ENCODE data around the gene MYO1D.

The MYO1D gene

DNA sequence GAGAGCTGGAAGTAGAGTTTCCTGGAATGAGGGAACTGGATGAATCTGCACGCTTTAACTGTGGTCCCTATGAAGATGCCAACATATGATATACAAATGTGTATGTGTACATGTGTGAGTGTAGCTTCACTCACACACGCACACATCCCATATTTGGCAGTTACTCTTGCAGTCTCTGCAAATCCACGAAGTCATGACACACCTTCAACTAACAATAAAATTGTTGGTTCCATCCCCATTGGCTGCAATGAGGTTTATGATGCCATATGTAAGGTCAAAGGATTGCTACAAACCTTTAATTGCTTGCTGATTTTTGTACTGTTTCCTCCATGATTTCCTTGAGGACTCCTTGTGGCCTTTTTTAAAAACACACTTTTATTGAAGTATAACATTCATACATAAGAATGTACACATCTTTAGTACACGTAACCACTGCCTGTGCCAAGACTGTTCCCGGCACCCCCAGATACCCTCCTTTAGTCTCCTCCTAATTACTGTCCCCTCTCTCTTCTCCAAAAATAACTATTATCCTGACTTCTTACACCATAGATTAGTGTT is 22.0 kb downstream of the MYO1D start:
- Histone ChIP-seq H3K9ac (ENCODE audit: low read depth, low read length) (no peak overlapping the region), H3K36me3 (ENCODE audit: insufficient read depth, low read length) (no peaks in the 10 kb centered on the region), H3K4me1 (ENCODE audit: insufficient read depth, low read length) (peaks cover 22% of the 10 kb centered on the region; the same call in 1 of the 2 replicates), H3K9me3 (ENCODE audit: control insufficient read depth, insufficient read depth, low read length) (no peaks in the 10 kb centered on the region)

DNA sequence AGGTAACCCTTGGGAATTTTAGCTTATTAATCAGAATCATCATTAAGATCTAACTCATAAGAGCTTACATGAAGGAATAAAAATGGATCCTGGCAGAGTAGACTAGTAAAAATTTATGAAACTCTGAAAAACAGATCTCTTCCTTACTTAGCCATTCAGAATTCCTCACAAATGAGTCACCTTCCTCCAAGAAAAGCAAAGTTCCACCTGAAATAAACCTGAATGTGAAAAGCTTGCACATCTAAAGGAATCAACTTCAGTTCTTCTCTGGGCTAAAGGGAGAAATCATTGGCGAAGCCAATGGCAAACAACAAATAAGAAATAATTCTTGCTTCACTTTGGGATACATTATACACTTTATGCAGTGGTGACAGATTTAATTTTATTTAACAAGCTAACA is 22.7 kb downstream of the MYO1D start:
- Histone ChIP-seq H3K36me3 (ENCODE audit: insufficient read depth, low read length) (no peaks in the 10 kb centered on the region), H3K9ac (ENCODE audit: low read depth, low read length) (no peak overlapping the region), H3K4me1 (ENCODE audit: insufficient read depth, low read length) (peaks cover 20% of the 10 kb centered on the region; the same call in 1 of the 2 replicates), H3K9me3 (ENCODE audit: control insufficient read depth, insufficient read depth, low read length) (no peaks in the 10 kb centered on the region)

GRCh38 chr17:32852811-32853210 is 24.1 kb downstream of the MYO1D start:
- Histone ChIP-seq H3K36me3 (ENCODE audit: insufficient read depth, low read length) (no peaks in the 10 kb centered on the region), H3K9ac (ENCODE audit: low read depth, low read length) (no peak overlapping the region), H3K9me3 (ENCODE audit: control insufficient read depth, insufficient read depth, low read length) (no peaks in the 10 kb centered on the region), H3K4me1 (ENCODE audit: insufficient read depth, low read length) (peaks cover 20% of the 10 kb centered on the region; the same call in 1 of the 2 replicates)

GRCh38 chr17:32849879-32850278 is 27.0 kb downstream of the MYO1D start:
- Histone ChIP-seq H3K36me3 (ENCODE audit: insufficient read depth, low read length) (no peaks in the 10 kb centered on the region), H3K9ac (ENCODE audit: low read depth, low read length) (no peak overlapping the region), H3K4me1 (ENCODE audit: insufficient read depth, low read length) (peaks cover 19% of the 10 kb centered on the region; the same call in 1 of the 2 replicates), H3K9me3 (ENCODE audit: control insufficient read depth, insufficient read depth, low read length) (no peaks in the 10 kb centered on the region)

GRCh38 chr17:32847977-32848376 is 28.9 kb downstream of the MYO1D start:
- Histone ChIP-seq H3K9me3 (ENCODE audit: control insufficient read depth, insufficient read depth, low read length) (no peaks in the 10 kb centered on the region), H3K9ac (ENCODE audit: low read depth, low read length) (no peak overlapping the region), H3K4me1 (ENCODE audit: insufficient read depth, low read length) (peaks cover 1% of the 10 kb centered on the region; the same call in 1 of the 2 replicates), H3K36me3 (ENCODE audit: insufficient read depth, low read length) (no peaks in the 10 kb centered on the region)

DNA sequence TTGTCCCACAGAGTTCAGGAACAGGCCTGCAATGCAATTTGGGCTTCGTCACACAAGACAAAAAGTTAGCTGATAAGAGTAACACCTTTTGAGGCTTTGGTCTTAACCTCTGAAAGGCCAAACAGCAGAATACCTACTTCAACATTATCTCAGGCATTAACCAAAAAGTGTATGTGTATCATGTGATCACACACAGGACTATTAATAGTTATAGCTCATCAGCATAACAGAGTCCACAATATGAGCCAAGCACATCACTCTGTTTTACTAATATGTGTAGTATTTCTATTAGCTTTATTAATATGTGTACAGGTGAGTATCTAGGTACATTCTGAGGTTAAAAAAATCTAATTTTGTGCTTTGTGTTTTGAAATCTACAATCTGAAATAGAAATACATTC is 30.8 kb downstream of the MYO1D start:
- Histone ChIP-seq H3K36me3 (ENCODE audit: insufficient read depth, low read length) (no peaks in the 10 kb centered on the region), H3K4me1 (ENCODE audit: insufficient read depth, low read length) (no peaks in the 10 kb centered on the region; the same call in 1 of the 2 replicates)

DNA sequence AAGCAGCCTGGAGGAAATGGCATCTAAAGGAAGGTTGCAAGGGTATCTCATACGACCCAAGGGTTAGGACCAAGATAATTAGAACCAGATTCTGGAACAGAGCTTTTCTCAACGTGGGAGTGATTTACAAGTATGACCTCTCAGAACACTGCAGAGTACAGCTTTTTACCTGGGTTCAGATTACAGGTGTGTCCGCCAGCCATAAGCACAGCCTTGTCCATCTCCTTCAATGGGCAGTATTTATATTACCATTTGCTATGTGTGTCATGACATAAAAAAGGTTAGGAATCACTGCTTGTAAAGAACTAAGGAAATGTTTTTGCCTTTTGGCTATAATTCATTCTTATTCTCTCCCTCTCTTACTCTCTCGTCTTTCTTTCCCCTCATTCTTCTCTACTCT is 36.7 kb downstream of the MYO1D start:
- no peak overlapping the region for H3K9ac ChIP-seq (ENCODE audit: low read depth, low read length)
- no peaks in the 10 kb centered on the region for H3K9me3 ChIP-seq (ENCODE audit: control insufficient read depth, insufficient read depth, low read length)

More for the DNA sequence above, 30.8 kb downstream of the MYO1D start:
- Histone ChIP-seq H3K9ac (ENCODE audit: low read depth, low read length) (no peak overlapping the region), H3K9me3 (ENCODE audit: control insufficient read depth, insufficient read depth, low read length) (no peaks in the 10 kb centered on the region)

DNA sequence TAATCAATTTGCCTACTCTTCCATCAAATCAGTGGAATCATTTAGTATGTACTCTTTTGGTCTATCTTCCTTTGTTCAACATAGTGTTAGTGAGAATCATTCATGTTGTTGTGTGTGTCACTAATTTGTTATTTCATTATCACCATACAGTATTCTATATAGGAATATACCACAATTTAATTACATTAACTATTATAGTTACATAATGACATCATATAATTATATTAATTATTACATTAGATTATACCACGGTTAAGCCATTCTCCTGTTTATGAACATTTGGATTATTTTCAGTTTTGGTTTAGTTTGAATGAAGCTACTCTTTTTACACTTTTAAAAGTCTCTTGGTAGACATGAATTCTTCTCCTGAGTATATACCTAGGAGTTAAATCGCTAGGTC is 40.4 kb downstream of the MYO1D start:
- Histone ChIP-seq H3K9ac (ENCODE audit: low read depth, low read length) (no peak overlapping the region), H3K9me3 (ENCODE audit: control insufficient read depth, insufficient read depth, low read length) (no peaks in the 10 kb centered on the region)

More for the DNA sequence above, 36.7 kb downstream of the MYO1D start:
- Histone ChIP-seq H3K4me1 (ENCODE audit: insufficient read depth, low read length) (no peaks in the 10 kb centered on the region; the same call in 1 of the 2 replicates), H3K36me3 (ENCODE audit: insufficient read depth, low read length) (no peaks in the 10 kb centered on the region)

GRCh38 chr17:32835291-32835761 is 41.6 kb downstream of the MYO1D start:
- H3K9me3 ChIP-seq (ENCODE audit: control insufficient read depth, insufficient read depth, low read length) = no peaks in the 10 kb centered on the region
- H3K36me3 ChIP-seq (ENCODE audit: insufficient read depth, low read length) = no peaks in the 10 kb centered on the region
- H3K9ac ChIP-seq (ENCODE audit: low read depth, low read length) = no peak overlapping the region
- no peaks in the 10 kb centered on the region for H3K4me1 ChIP-seq (ENCODE audit: insufficient read depth, low read length)

More for the DNA sequence above, 40.4 kb downstream of the MYO1D start:
- Histone ChIP-seq H3K36me3 (ENCODE audit: insufficient read depth, low read length) (no peaks in the 10 kb centered on the region), H3K4me1 (ENCODE audit: insufficient read depth, low read length) (no peaks in the 10 kb centered on the region)

DNA sequence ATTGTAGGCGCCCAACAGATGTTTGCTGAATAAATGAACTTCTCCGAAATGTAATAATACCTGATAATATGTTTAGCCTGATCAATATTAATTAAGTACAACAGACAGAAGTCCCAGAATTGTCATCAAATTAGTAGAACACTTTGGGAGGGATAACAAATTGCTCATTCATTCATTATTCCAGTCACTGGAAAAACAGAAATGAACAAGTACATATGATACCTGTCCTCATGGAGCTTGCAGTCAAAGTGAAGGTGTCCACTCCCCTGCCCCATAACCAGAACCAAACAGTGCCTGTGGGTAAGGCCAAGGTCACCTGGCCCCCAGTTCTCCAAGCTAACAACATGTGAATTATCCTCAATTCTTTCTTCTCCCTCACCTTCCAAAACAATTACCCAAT is 42.8 kb downstream of the MYO1D start:
- H3K36me3 ChIP-seq (ENCODE audit: insufficient read depth, low read length) = no peaks in the 10 kb centered on the region
- no peaks in the 10 kb centered on the region for H3K9me3 ChIP-seq (ENCODE audit: control insufficient read depth, insufficient read depth, low read length)
- H3K4me1 ChIP-seq (ENCODE audit: insufficient read depth, low read length) = no peaks in the 10 kb centered on the region
- H3K9ac ChIP-seq (ENCODE audit: low read depth, low read length) = no peak overlapping the region

- no peak overlapping the region for H3K9ac ChIP-seq (ENCODE audit: low read depth, low read length)
- no peaks in the 10 kb centered on the region for H3K9me3 ChIP-seq (ENCODE audit: control insufficient read depth, insufficient read depth, low read length)
- H3K4me1 ChIP-seq (ENCODE audit: insufficient read depth, low read length) = no peaks in the 10 kb centered on the region
- H3K36me3 ChIP-seq (ENCODE audit: insufficient read depth, low read length) = no peaks in the 10 kb centered on the region
Measured at GRCh38 chr17:32833526-32833925, 43.4 kb downstream of the MYO1D start.

GRCh38 chr17:32833076-32833475 is 43.8 kb downstream of the MYO1D start:
- Histone ChIP-seq H3K36me3 (ENCODE audit: insufficient read depth, low read length) (no peaks in the 10 kb centered on the region), H3K4me1 (ENCODE audit: insufficient read depth, low read length) (no peaks in the 10 kb centered on the region), H3K9ac (ENCODE audit: low read depth, low read length) (no peak overlapping the region), H3K9me3 (ENCODE audit: control insufficient read depth, insufficient read depth, low read length) (no peaks in the 10 kb centered on the region)

DNA sequence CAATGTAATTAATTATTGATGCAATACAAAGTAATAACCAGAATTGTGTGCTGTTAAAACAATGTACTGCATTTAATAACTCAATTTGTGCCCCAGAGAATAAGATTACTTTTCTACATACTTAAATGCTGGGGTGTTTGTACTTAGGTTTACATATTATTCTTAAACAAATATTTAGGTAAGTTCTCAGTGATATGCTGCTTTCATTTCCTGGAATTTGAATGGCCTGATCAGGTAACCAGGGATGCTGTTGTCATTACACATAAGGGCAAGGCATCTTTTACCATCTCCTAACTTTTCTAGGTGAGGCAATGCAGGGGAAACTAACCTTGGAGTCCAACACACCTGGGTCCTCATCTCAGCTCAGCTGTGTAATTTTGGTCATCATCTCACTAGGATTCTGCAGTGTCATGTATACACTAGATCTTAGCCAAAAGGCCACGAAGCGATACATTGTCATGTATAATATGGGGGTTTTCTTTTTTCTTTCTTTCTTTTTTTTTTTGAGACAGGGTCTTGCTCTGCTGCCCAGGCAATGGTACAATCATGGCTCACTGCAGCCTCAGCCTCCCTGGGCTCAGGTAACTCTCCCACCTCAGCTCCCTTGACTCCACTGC is 45.2 kb downstream of the MYO1D start:
- Histone ChIP-seq H3K36me3 (ENCODE audit: insufficient read depth, low read length) (no peaks in the 10 kb centered on the region), H3K4me1 (ENCODE audit: insufficient read depth, low read length) (no peaks in the 10 kb centered on the region), H3K9me3 (ENCODE audit: control insufficient read depth, insufficient read depth, low read length) (no peaks in the 10 kb centered on the region), H3K9ac (ENCODE audit: low read depth, low read length) (no peak overlapping the region)

DNA sequence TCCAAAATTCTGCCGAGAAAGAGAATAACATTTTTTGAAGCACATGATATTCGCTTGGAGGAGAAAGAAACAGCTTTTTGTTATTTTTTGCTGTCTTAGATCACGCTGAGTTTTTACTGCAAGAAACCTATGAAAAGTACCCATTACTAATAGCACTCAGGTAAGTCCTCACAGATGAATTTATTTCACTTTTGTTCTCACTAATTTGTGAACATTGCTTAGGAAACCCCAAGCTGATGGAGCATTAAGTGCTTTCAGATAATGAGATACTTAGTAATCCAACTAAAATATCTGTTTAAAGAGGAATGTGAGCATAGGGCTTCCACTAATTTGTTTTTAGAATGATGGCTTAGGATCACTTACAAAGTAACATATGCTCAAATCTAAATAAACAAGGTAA is 45.7 kb downstream of the MYO1D start:
- no peak overlapping the region for H3K9ac ChIP-seq (ENCODE audit: low read depth, low read length)
- no peaks in the 10 kb centered on the region for H3K9me3 ChIP-seq (ENCODE audit: control insufficient read depth, insufficient read depth, low read length)
- no peaks in the 10 kb centered on the region for H3K4me1 ChIP-seq (ENCODE audit: insufficient read depth, low read length)
- H3K36me3 ChIP-seq (ENCODE audit: insufficient read depth, low read length) = no peaks in the 10 kb centered on the region

- H3K4me1 ChIP-seq (ENCODE audit: insufficient read depth, low read length) = no peaks in the 10 kb centered on the region
- H3K9me3 ChIP-seq (ENCODE audit: control insufficient read depth, insufficient read depth, low read length) = no peaks in the 10 kb centered on the region
- no peaks in the 10 kb centered on the region for H3K36me3 ChIP-seq (ENCODE audit: insufficient read depth, low read length)
- H3K9ac ChIP-seq (ENCODE audit: low read depth, low read length) = no peak overlapping the region
Measured at GRCh38 chr17:32828822-32829221, 48.1 kb downstream of the MYO1D start.
